Choroid plexus epithelial cell (primary cell): ENCODE measurements around the gene RNF157.

Experiments
- DNase-seq: peaks from one replicate; pipeline ENCODE4 v3.0.0-alpha.2; 2010; ENCODE audit warnings: low read depth
- H3K4me3 ChIP-seq: 2 replicates; pipeline ENCODE4 v1.5.1; 2011; ENCODE audit warnings: low read depth, mild to moderate bottlenecking, control low read depth, low read length, moderate library complexity
- TF ChIP-seq, protein P1 (sequence below): conservative IDR thresholded peaks from 2 replicates; pipeline ENCODE4 v1.5.1; 2011; ENCODE audit warnings: low read depth, mild to moderate bottlenecking, control low read depth, inconsistent platforms, low read length, moderate library complexity

RNF157 gene

DNA sequence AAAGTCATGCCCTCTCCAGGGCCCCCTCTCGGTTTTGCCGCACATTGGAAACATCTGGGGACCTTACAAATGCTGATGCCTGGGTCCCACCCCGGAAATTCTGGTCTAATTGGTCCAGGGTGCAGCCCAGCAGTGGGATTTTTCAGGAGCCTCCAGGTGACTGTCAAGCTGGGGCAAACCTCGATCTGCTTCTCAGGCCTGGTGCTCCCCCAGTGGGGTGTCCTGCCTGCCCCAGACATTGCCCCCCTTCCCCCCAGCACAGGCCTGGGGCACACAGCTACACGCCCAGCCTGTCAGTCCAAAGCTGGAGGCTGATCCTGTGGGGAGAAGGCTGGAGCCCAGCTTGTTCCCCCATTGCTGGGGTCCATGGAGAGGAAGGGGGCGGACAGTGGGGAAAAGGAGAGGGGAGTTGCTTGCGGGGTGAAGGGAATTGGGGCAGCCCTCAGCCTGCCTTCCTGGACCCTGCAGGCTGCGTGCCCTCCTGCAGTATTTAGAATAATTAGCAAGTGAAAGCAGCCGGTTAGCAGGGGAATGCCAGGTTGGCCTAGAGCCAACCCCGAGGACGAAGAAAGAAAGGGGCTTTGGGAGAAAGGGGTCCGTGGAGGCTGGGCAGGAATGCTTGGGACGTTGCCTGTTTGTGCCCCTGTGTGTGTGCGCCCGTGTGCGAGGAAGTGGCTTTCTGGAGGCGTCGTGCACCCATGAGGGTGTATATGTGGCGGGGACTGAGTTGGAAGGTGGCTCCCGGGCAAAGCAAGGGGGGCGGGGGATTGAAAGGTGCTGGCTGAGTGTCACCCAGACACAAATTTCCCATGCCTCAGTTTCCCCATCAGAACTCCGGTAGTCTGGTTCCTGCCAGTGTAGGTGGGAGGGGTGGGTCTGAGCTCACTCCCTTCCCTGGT is 105.1 kb downstream of the RNF157 start:
- DNase-seq, result no peak
- no peak overlapping the region for H3K4me3 ChIP-seq
- TF ChIP-seq, protein P1, sequence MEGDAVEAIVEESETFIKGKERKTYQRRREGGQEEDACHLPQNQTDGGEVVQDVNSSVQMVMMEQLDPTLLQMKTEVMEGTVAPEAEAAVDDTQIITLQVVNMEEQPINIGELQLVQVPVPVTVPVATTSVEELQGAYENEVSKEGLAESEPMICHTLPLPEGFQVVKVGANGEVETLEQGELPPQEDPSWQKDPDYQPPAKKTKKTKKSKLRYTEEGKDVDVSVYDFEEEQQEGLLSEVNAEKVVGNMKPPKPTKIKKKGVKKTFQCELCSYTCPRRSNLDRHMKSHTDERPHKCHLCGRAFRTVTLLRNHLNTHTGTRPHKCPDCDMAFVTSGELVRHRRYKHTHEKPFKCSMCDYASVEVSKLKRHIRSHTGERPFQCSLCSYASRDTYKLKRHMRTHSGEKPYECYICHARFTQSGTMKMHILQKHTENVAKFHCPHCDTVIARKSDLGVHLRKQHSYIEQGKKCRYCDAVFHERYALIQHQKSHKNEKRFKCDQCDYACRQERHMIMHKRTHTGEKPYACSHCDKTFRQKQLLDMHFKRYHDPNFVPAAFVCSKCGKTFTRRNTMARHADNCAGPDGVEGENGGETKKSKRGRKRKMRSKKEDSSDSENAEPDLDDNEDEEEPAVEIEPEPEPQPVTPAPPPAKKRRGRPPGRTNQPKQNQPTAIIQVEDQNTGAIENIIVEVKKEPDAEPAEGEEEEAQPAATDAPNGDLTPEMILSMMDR, result no peak

DNA sequence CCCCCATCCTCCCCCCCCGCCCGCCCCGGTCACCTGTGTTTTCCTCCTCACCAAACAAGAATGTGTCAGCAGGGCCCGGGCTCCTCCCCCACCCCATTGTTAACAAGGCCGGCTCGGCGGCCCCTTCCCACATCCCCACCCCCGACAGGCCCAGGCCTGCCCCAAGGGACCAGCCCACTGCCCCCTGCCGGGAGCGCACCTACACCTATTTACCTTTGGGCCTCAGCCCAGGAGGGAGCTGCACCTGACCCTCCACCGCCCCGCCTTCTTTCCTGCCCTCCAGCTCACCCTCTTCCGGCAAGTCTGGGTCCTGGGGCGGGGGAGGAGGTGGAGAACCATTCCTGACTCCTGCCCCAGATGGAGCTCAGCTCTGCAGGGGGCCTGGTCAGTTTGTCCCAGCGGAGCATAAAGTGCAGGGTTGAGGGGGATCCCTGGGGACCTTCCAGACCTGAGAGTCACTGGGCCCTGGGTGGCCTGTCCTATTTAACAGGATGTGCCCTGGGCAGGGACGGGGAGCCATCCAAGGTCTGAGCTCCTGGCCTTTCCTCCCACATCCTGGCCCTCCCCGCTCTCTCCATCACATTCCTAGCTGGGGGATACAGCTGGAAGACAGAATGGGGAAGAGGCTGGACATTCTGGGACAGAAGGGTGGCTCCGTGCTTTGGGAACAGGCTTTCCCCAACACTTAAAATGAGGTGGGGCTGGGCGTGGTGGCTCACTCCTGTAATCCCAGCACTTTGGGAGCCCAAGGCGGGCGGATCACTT is 107.5 kb downstream of the RNF157 start:
- TF ChIP-seq, protein P1, result no peak
- no peak for DNase-seq
- no peak overlapping the region for H3K4me3 ChIP-seq

DNA sequence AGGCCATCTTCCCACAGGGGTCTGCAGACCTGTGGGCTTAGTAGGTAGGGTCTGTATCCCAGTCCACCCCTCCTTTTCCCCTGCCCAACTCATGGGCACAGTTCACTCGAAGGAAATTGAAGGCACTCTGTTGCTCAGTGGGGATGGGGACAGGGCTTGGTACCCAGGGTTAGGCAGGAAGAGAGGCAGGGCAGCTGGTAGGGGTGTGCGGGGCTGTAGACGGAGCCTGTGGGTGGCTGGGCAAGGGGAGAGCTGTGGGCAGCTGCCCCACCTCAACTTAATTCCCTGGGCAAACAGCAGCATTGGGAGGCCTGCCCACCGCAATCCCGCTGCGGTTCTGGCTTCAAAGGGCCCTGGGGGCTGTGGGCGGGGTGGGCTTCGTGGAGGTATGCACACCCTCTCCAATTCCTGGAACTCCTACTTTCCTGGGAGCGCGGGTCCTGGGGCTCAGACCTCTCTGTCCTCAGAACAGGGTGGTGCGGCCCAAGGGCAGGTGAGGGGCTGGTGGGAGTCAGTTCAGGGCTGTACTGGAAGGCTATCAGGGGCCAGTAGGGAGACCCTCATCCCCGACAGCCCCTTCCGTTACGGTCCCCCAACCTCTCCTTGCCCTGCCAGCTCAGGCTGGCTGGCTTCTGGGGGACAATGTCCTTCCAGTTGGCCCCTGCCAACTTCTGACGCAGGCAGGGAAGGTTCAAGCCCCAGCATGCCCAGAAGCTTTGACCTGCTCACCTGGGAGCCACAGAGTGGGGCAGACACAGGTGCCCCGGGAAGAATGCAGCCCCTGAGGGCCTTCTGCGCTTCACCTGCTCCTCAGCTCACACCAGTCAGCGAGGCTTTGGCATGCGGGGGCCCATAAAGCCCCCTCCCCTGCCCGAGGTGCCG is 108.4 kb downstream of the RNF157 start:
- DNase-seq, result no peak
- H3K4me3 ChIP-seq, result no peak overlapping the region
- TF ChIP-seq, protein P1, result no peak

DNA sequence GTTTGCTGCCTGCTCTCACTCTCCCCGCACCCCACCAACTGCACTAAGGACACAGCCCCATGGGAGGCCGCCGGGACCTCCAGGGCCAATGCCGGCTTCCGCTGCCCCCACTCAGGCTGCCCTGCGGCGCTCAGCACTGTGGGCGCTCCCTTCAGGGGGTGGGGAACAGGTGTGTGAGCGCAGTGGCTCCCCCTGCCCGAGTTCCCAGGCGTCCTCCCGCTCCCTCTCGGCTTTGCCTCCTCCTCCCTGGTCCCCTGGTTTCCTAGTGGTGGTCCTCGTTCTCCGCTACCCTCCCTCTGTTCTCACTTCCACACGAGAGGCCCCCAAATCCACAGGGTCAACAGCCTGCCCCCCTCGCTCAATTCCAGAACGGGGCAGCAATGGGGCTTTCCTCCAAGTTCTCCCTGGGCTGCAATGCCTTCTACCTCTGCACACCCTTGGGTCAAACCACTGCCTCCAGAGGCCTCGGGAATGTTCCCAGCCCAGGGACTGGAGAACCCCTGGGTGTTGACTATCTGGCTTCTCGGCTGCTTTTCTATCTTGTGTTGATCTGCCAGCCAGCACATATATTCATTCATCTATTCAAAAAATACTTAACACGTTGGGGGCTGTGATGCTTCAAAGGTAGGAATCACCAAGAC is 109.1 kb downstream of the RNF157 start:
- TF ChIP-seq, protein P1, result no peak
- H3K4me3 ChIP-seq, result no peak overlapping the region
- DNase-seq, result no peak

DNA sequence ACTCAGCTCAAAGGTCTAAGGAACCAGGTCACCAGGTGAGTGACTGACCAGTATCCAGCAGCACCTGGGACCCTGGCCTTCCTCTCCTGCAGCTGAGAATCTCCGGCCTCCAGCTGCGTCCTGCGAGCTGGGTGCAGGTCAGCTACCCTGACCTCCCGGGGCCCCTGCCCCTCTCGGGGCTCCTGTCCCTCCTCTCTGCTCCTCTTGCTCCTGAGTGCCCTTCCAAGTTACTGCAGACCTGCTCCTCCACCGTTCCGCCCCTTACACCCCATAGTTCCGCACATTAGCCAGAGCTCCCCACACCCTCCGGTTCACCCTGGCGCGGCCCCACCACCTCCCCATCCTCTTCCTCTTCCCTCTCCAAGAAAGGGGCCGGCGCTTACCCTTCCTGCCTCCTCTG is 109.8 kb downstream of the RNF157 start:
- DNase-seq, result no peak
- H3K4me3 ChIP-seq, result no peak overlapping the region
- TF ChIP-seq, protein P1, result no peak

DNA sequence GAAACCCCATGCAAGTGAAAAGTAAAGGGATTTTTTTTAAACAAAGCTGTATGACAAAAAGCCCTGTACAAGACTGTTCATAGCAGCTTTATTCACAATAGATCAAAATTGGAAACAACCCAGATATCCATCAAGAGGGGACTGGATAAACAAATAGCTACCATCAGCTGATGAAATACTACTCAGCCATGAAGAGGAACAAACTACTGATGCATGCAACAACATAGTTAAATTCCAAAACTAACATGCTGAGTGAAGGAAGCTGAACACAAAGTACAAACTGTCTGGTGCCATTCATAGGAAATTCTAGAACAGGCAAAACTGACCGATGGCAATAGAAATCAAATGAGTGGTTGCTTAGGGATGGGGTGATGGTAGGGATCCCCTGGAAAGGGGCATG is 114.4 kb downstream of the RNF157 start:
- TF ChIP-seq, protein P1, result no peak
- no peak overlapping the region for H3K4me3 ChIP-seq
- DNase-seq, result no peak
